Hematopoietic multipotent progenitor cell treated with erythropoietin and hydrocortisone succinate and interleukin-3 and kit ligand, for 6 days (in vitro differentiated cells): ENCODE results near the gene NRAS.
"Not testable (repeated sequence)": the region's sequence is repeated elsewhere in the genome, so short reads cannot be mapped to it uniquely, and the experiment has no call there.

Source experiments
- DNase-seq: peaks from one replicate; pipeline ENCODE4 v3.0.0-alpha.2; 2015

NRAS gene

GRCh38 chr1:114716304-114717170 is at the start of gene NRAS:
TSS of gene NRAS (minus strand) at chr1:114716771. CDS start at chr1:114716160, 611 bp downstream.
- DNase-seq, result peak; percentile 97

- DNase-seq, result peak; percentile 33
Measured at GRCh38 chr1:114764689-114765088, 48.1 kb upstream of the NRAS start.

- DNase-seq, result no peak
Measured at GRCh38 chr1:114758256-114758832, 41.8 kb upstream of the NRAS start.

GRCh38 chr1:114757455-114758255 is 41.1 kb upstream of the NRAS start, which contains the start of gene CSDE1:
TSS of gene CSDE1 (minus strand) at chr1:114757984. CDS start at chr1:114739890, 18,094 bp downstream.
- DNase-seq, result peak; percentile 99

- DNase-seq, result peak; percentile 61
Measured at GRCh38 chr1:114756949-114757454, 40.4 kb upstream of the NRAS start.

GRCh38 chr1:114756009-114756892 is 39.7 kb upstream of the NRAS start:
- DNase-seq, result no peak

- DNase-seq, result peak; percentile 50
Measured at GRCh38 chr1:114755006-114755931, 38.7 kb upstream of the NRAS start.

GRCh38 chr1:114753702-114754101 is 37.1 kb upstream of the NRAS start:
- DNase-seq, result not testable (repeated sequence)

- DNase-seq, result no peak
Measured at GRCh38 chr1:114753143-114753542, 36.6 kb upstream of the NRAS start.

- no peak for DNase-seq
Measured at GRCh38 chr1:114750780-114751179, 34.2 kb upstream of the NRAS start.

GRCh38 chr1:114749835-114750234 is 33.3 kb upstream of the NRAS start:
- no peak for DNase-seq

- no peak for DNase-seq
Measured at GRCh38 chr1:114746450-114747121, 30.0 kb upstream of the NRAS start.

- no peak for DNase-seq
Measured at GRCh38 chr1:114745291-114745690, 28.7 kb upstream of the NRAS start.

GRCh38 chr1:114741963-114742746 is 25.6 kb upstream of the NRAS start:
- no peak for DNase-seq

GRCh38 chr1:114740331-114740730 is 23.8 kb upstream of the NRAS start:
- no peak for DNase-seq

GRCh38 chr1:114737314-114737849 is 20.8 kb upstream of the NRAS start:
- DNase-seq, result no peak

- DNase-seq, result no peak
Measured at GRCh38 chr1:114735479-114735878, 18.9 kb upstream of the NRAS start.

- no peak for DNase-seq
Measured at GRCh38 chr1:114729782-114730181, 13.2 kb upstream of the NRAS start.

GRCh38 chr1:114728553-114728952 is 12.0 kb upstream of the NRAS start:
- DNase-seq, result no peak
